IPS-20b (cell line): ENCODE results near the gene DNAJB14.
"Not testable (repeated sequence)": the region's sequence is repeated elsewhere in the genome, so short reads cannot be mapped to it uniquely, and the experiment has no call there.

Experiments
- H3K27ac ChIP-seq: one replicate; pipeline ENCODE4 v1.5.1; 2013; ENCODE audit warnings: low read length
- H3K27me3 ChIP-seq: 2 replicates; pipeline ENCODE4 v1.6.1; 2013; ENCODE audit warnings: mild to moderate bottlenecking, low read length, inconsistent platforms; ENCODE audit not compliant: insufficient read depth
- H3K36me3 ChIP-seq: 2 replicates; pipeline ENCODE4 v1.6.1; 2013; ENCODE audit warnings: low read depth, mild to moderate bottlenecking, inconsistent platforms, low read length, moderate library complexity; ENCODE audit not compliant: insufficient read depth
- H3K4me1 ChIP-seq: 2 replicates; pipeline ENCODE4 v1.6.1; 2013; ENCODE audit warnings: mild to moderate bottlenecking, control low read depth, inconsistent platforms, low read length, moderate library complexity; ENCODE audit not compliant: insufficient read depth
- H3K4me3 ChIP-seq: 2 replicates; pipeline ENCODE4 v1.5.1; 2013; ENCODE audit warnings: mild to moderate bottlenecking, low read length, inconsistent platforms
- H3K9ac ChIP-seq: 2 replicates; pipeline ENCODE4 v1.6.1; 2013; ENCODE audit warnings: low read depth, mild to moderate bottlenecking, inconsistent platforms, low read length, moderate library complexity
- H3K9me3 ChIP-seq: 2 replicates; pipeline ENCODE4 v1.6.1; 2013; ENCODE audit warnings: mild to moderate bottlenecking, low read depth, low read length, inconsistent platforms; ENCODE audit not compliant: insufficient read depth

The DNAJB14 gene

DNA sequence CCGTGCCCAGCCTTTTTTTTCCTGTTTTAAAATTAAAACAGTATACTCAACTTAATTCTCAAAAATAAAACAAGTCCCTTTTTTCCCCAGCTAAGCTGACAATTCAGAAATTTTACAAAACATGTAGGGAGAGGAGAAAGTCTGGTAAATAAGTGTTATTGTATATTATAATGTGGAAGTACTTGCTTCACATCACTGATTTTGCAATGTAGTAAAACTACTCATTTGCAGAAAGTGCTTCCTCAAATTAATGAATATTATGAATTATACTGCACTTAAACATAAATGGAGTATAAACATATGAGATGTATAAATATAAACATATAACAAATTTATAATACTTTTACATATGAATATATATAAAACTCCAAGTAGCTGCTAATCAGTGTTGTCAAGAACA is 15.3 kb upstream of the DNAJB14 start:
- Histone ChIP-seq H3K4me1 (no peaks in the 10 kb centered on the region), H3K27me3 (no peaks in the 10 kb centered on the region), H3K9ac (no peak overlapping the region), H3K9me3 (no peaks in the 10 kb centered on the region), H3K4me3 (no peak overlapping the region), H3K27ac (no peak overlapping the region), H3K36me3 (no peaks in the 10 kb centered on the region)

DNA sequence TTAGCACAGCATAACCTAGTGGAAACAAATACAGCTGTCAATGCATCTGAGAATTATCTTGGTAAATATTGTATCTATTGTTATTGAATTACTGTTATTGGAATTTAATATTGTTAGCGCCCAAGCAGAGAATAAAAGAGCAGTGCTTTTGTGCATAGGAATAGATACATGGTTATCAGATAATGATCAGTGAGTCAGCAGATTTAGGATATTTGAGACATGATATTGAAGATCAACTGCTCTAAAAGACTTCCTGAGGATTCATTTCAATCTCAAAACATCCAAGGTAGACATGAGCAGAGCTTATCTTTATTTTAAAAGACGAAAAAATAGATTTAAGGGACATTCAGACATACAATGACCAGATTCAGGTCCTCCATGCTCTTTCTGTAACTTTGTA is 14.2 kb upstream of the DNAJB14 start:
- no peak overlapping the region for H3K9ac ChIP-seq
- H3K9me3 ChIP-seq = no peaks in the 10 kb centered on the region
- H3K4me3 ChIP-seq = no peak overlapping the region
- no peaks in the 10 kb centered on the region for H3K27me3 ChIP-seq
- no peak overlapping the region for H3K27ac ChIP-seq
- no peaks in the 10 kb centered on the region for H3K36me3 ChIP-seq
- no peaks in the 10 kb centered on the region for H3K4me1 ChIP-seq

DNA sequence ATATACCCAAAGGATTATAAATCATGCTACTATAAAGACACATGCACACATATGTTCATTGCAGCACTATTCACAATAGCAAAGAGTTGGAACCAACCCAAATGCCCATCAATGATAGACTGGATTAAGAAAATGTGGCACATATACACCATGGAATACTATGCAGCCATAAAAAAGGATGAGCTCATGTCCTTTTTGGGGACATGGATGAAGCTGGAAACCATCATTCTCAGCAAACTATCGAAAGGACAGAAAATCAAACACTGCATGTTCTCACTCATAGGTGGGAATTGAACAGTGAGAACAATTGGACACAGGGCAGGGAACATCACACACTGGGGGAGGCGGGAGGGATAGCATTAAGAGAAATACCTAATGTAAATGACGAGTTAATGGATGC is 11.8 kb upstream of the DNAJB14 start:
- not testable (repeated sequence) for H3K27me3 ChIP-seq, H3K9me3 ChIP-seq, H3K27ac ChIP-seq, H3K9ac ChIP-seq, H3K4me3 ChIP-seq, H3K4me1 ChIP-seq, H3K36me3 ChIP-seq

GRCh38 chr4:99950913-99951254 is 4.5 kb upstream of the DNAJB14 start:
- H3K4me1 ChIP-seq = peaks cover 19% of the 10 kb centered on the region; the same call in 1 of the 2 replicates
- H3K9me3 ChIP-seq = no peaks in the 10 kb centered on the region
- peak overlapping the region; percentile 79 for H3K9ac ChIP-seq
- H3K36me3 ChIP-seq = peaks cover 27% of the 10 kb centered on the region
- peak overlapping the region; percentile 84 for H3K4me3 ChIP-seq
- no peak overlapping the region for H3K27ac ChIP-seq
- no peaks in the 10 kb centered on the region for H3K27me3 ChIP-seq

GRCh38 chr4:99949999-99950912 is 3.8 kb upstream of the DNAJB14 start, which contains the start of gene H2AZ1:
Gene H2AZ1, minus strand, starts transcription at chr4:99950275. Its CDS starts 105 bp downstream, at chr4:99950170.
- peak within 1 kb of the TSS; percentile 96 for H3K4me3 ChIP-seq
- no peaks in the 10 kb centered on the region for H3K9me3 ChIP-seq
- H3K27ac ChIP-seq = peak within 1 kb of the TSS; percentile 99
- H3K27me3 ChIP-seq = no peaks in the 10 kb centered on the region
- H3K4me1 ChIP-seq = peaks cover 19% of the 10 kb centered on the region; the same call in 1 of the 2 replicates
- peak within 1 kb of the TSS; percentile 100 for H3K9ac ChIP-seq
- H3K36me3 ChIP-seq = peaks cover 27% of the 10 kb centered on the region

DNA sequence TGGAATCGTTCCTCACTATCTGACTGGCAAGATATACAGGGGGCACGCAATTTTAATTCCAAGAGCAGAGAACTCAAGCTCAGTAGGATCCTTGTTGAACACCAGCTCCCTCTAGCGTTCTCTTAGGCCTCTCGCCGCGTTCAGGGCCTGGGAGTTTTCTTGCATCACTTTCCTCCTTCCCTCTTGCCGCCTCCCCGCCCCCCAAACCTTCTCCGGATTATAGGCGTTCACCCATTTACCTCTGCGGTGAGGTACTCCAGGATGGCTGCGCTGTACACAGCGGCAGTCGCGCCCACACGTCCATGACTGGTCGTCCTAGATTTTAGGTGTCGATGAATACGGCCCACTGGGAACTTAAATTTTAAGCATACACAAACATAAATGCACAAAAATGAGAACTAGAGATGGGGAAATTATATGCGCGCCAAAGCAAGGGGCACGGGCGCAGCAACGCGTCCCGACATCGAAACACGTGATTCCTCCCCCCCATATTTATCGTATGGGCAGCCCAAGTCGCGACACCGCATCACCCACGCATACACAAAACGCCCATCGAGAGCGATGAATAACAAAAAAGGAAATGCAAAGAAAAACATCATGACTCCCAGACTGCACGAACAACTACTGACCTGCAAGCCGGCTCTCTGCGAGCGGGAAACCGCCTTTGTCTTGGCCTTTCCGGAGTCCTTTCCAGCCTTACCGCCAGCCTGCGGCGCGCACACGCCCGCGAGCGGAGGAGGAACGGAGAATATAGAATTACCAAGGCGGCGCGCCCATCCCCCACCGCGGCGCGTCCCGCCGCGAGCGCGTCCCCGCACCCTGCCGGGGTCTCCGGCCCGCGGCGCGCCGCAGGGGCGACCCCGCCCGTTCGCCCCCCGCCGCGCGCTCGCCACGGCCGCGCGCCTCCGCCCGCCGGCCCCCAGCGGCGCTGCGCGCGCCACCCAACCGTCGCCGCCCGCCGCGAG is 2.9 kb upstream of the DNAJB14 start:
- peaks cover 24% of the 10 kb centered on the region; the same call in 1 of the 2 replicates for H3K4me1 ChIP-seq
- H3K27ac ChIP-seq = peak overlapping the region; percentile 99
- no peaks in the 10 kb centered on the region for H3K9me3 ChIP-seq
- no peaks in the 10 kb centered on the region for H3K27me3 ChIP-seq
- peak overlapping the region; percentile 96 for H3K4me3 ChIP-seq
- peak overlapping the region; percentile 100 for H3K9ac ChIP-seq
- H3K36me3 ChIP-seq = peaks cover 29% of the 10 kb centered on the region

DNA sequence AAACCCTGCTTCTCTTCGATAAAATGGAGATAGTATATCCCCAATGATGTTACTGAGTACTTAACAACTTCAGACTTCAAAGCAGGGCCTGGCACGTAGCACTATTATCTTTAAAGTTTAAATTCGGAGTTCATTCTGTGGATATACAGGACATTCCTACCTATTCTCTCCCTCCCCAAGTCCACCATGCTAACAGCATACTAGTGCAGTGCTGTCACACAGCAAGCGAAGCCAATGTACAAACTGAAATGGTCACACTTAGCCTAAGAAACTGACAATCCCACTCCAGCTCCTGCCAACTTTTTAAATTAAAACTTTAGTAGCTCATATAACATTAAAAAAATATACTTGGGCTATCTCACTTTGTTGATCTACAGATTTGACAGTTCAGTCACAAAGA is 1.2 kb upstream of the DNAJB14 start:
- peak overlapping the region; percentile 100; the same call in 1 of the 2 replicates for H3K9ac ChIP-seq
- H3K9me3 ChIP-seq = no peaks in the 10 kb centered on the region
- H3K4me1 ChIP-seq = peaks cover 27% of the 10 kb centered on the region; the same call in 1 of the 2 replicates
- H3K27ac ChIP-seq = no peak overlapping the region
- H3K27me3 ChIP-seq = no peaks in the 10 kb centered on the region
- H3K4me3 ChIP-seq = peak overlapping the region; percentile 96
- H3K36me3 ChIP-seq = peaks cover 32% of the 10 kb centered on the region

DNA sequence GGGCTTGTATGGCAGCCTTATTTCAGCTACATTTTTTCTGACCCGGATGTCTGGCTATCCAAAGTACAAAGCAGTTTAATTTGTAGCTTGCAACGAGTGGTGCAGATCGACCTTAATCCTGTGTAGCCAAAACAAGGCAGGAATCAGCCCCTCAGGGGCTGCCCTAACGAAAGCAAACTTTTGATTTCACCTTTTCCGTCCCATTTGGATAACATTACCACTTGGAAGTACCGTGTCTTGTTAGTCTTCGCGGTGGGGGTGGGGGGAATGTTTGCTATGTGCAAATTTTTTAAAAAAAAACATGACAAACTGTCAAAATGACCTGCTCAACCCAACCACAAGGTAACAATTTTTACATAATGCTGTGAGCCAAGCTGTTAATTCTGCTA is 766 bp upstream of the DNAJB14 start:
- H3K36me3 ChIP-seq = peaks cover 32% of the 10 kb centered on the region

DNA sequence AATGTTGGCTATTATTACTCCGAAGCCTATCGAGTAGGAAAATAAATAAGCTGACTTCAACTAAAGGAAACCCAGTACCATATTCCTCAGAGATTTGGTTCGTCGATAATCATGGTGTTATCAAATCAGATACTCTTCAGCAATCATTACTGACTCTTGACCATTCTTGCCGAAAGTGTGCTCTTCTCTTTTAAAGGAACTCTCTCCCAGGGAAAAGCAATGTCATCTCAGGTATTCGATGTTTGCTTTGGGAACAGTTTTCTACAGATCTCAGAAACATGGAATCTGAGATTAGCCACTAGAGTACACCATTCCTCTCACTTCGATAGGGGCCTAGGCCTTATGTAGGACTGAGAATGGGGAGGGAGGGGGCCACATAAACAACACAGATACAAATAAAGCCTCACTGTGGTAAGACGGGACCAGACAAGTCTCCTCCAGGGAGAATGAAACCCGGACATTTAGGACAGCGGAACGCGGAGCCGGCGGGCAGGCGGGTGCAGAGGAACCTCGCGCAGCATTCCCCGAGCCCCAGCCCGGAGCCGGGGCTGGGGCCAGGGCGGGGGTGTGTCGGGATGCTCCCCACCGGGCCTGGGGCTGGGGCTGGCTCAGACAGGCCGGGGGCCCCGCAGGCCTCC is 581 bp downstream of the DNAJB14 start:
- peaks cover 24% of the 10 kb centered on the region; the same call in 1 of the 2 replicates for H3K4me1 ChIP-seq

More for the DNA sequence above, 766 bp upstream of the DNAJB14 start:
- peak overlapping the region; percentile 96 for H3K4me3 ChIP-seq
- peaks cover 27% of the 10 kb centered on the region; the same call in 1 of the 2 replicates for H3K4me1 ChIP-seq
- no peaks in the 10 kb centered on the region for H3K9me3 ChIP-seq
- peak overlapping the region; percentile 14 for H3K27ac ChIP-seq
- no peaks in the 10 kb centered on the region for H3K27me3 ChIP-seq
- peak overlapping the region; percentile 88; the same call in 1 of the 2 replicates for H3K9ac ChIP-seq

GRCh38 chr4:99943904-99944437 is 2.4 kb downstream of the DNAJB14 start:
- Histone ChIP-seq H3K4me1 (peaks cover 24% of the 10 kb centered on the region; the same call in 1 of the 2 replicates), H3K27ac (no peak overlapping the region), H3K9me3 (no peaks in the 10 kb centered on the region), H3K27me3 (no peaks in the 10 kb centered on the region), H3K4me3 (no peak overlapping the region), H3K36me3 (peaks cover 27% of the 10 kb centered on the region), H3K9ac (no peak overlapping the region; the same call in 1 of the 2 replicates)

More for the DNA sequence above, 581 bp downstream of the DNAJB14 start:
- peak overlapping the region; percentile 88 for H3K9ac ChIP-seq
- no peaks in the 10 kb centered on the region for H3K27me3 ChIP-seq
- peaks cover 32% of the 10 kb centered on the region for H3K36me3 ChIP-seq
- no peaks in the 10 kb centered on the region for H3K9me3 ChIP-seq
- H3K27ac ChIP-seq = peak overlapping the region; percentile 62
- H3K4me3 ChIP-seq = peak overlapping the region; percentile 96
